PC-3 (cell line): ENCODE measurements around the gene ABCB8.

Experiments used
- CTCF ChIP-seq: fragments of 300-600 bp; sonication (generic); conservative IDR thresholded peaks from 2 replicates; pipeline ENCODE4 v1.5.1; 2017; ENCODE audit warnings: antibody characterized with exemption, low read depth, mild to moderate bottlenecking, low read length
- EZH2 ChIP-seq: fragments of 300-600 bp; sonication (generic); IDR thresholded peaks from one replicate; pipeline ENCODE4 v1.6.1; 2017; ENCODE audit warnings: antibody characterized with exemption, mild to moderate bottlenecking, low read length; ENCODE audit not compliant: unreplicated experiment
- EZH2phosphoT487 ChIP-seq: fragments of 300-600 bp; sonication (generic); IDR thresholded peaks from 2 replicates; pipeline ENCODE4 v1.6.1; 2018; ENCODE audit warnings: mild to moderate bottlenecking, antibody characterized with exemption, low read length, borderline replicate concordance

GRCh38 chr7:150981644-150982043 is 46.6 kb upstream of the ABCB8 start:
- TF ChIP-seq CTCF (no peak), EZH2phosphoT487 (no peak), EZH2 (no peak)
